Fibroblast of the aortic adventitia (primary cell): ENCODE measurements around the gene CLCA1. TPM values are rescaled to one million over a fixed set of nuclear protein-coding genes. Genes with fewer than 3 reads are reported as not detected.
A peak's percentile ranks its signal among the peaks of the same experiment; 100 is the strongest.

Experiments
- DNase-seq: peaks from one replicate; pipeline ENCODE4 v3.0.0-alpha.2; 2010; ENCODE audit warnings: low read depth
- H3K4me3 ChIP-seq: 2 replicates; pipeline ENCODE4 v1.5.1; 2011; ENCODE audit warnings: low read depth, mild to moderate bottlenecking, control low read depth, low read length, moderate library complexity
- CTCF ChIP-seq: IDR thresholded peaks from 2 replicates; pipeline ENCODE4 v1.5.1; 2011; ENCODE audit warnings: mild to moderate bottlenecking, low read length, control low read depth, inconsistent platforms; ENCODE audit not compliant: insufficient read depth
- total RNA-seq: library from RNA; depleted of rRNA; stranded (reverse); fragments of >200 nt; gene quantifications from 2 replicates; pipeline ENCODE4 v1.2.3, GENCODE V29; 2012; ENCODE audit warnings: low replicate concordance

The CLCA1 gene
- total RNA-seq, 1 donor: not detected

DNA sequence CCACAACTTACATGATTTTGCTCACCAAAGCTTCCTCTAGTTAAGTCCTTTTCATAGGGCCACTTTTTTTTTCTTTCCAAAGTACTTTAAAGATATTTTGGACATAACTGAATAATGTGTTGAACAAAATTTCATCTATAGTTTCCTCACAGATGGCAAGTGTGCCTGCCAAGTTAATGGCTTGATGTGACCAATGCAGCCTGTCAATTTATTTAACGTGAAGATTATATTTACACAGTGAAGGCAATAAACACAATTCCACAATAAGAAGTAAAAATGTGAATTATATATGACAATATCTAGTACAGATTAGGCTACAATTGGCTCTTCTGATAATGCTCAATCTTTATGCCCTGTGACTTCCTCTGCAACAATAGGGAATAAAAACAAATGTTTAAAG is 26.7 kb upstream of the CLCA1 start:
- DNase-seq: no peak
- no peak overlapping the region for H3K4me3 ChIP-seq
- TF ChIP-seq CTCF: no peak

DNA sequence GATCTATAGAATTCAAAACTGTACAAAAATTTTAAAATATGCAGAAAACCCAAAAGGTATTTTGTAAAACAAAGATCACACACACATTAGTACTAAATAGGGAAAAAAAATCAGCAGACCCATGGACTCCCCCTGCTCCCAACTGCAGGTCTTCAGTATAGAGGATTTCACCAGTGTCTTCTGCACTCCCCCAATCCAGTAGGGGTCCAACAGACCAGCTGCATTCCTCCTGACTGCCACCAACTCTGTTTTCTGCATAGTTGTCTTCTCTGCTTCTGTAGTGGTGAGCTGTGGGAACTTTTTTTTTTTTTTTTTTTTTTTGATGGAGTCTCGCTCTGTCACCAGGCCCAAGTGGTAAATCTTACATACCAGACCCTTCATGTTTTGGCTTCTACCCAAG is 22.8 kb upstream of the CLCA1 start:
- no peak for DNase-seq
- TF ChIP-seq CTCF: no peak
- H3K4me3 ChIP-seq: no peak overlapping the region

- no peak for TF ChIP-seq CTCF
- no peak for DNase-seq
- no peak overlapping the region for H3K4me3 ChIP-seq
These were observed 21.4 kb upstream of the CLCA1 start for GRCh38 chr1:86447198-86447790.

DNA sequence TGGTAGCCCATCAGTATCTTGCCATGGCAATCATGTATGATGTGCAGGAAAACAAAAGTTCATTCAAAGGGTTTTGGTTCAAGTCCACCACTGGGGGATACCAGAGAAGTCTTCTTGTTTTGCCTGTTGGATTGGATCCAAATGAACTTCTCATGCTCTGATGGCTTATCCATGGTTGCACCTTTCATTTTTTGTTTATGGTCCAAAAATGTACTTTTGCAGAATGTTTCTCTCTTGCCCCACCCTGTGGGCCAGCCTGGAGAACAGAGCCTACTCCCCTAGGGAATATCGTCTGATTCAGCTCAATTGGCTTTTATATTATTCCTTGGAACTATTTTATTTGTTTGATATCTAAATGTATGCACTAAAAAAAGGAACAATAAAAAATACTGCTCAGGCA is 20.1 kb upstream of the CLCA1 start:
- H3K4me3 ChIP-seq: no peak overlapping the region
- no peak for TF ChIP-seq CTCF
- DNase-seq: peak; percentile 29

- TF ChIP-seq CTCF: no peak
- H3K4me3 ChIP-seq: no peak overlapping the region
- no peak for DNase-seq
These were observed 19.6 kb upstream of the CLCA1 start for GRCh38 chr1:86449103-86449502.

DNA sequence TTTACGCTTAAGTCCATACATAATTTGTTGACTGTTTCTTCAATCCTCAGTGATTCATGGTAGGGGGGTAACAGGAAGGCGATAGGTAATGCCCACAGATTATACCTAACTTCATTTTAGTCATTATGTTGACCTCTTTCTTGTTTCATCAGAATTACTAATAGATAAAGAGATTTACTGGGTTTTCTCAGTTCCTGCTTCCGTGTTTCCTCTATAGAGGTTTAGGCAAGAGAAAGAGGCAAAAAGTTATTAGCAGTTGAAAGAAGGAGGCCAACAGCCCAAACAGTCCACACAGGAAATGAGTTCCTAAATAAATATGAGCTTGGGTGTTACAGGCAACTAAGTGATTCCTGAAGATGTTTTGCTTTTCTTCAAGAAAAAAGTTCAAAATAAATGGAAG is 17.9 kb upstream of the CLCA1 start:
- DNase-seq: no peak
- no peak overlapping the region for H3K4me3 ChIP-seq
- TF ChIP-seq CTCF: no peak

DNA sequence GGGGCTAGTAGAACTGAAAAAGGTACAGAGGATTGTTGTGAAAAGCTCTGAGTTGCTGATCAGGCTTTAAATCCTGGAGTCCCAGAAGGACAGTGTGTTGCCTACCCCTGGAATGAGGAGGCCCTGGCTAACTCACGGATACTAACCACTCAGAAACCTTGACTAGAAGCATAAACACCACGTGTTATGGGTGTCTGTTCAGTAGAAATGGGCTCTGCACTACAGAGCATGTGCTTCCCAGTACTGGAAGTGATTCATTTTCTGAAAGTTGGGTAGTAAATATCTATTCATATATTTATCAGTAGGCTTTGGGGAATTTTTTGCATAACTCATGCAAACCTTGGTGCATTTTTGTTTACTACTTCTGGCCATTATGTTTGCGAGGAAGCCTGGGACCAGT is 15.1 kb upstream of the CLCA1 start:
- no peak for DNase-seq
- no peak for TF ChIP-seq CTCF
- H3K4me3 ChIP-seq: no peak overlapping the region
